GM23338 (cell line): ENCODE results near the gene HGFAC.

Experiments
- CREB1 ChIP-seq: fragments of 250-450 bp; sonication (Bioruptor Pico); IDR thresholded peaks from 2 replicates; pipeline ENCODE4 v1.5.0; 2020; ENCODE audit warnings: low read depth, mild to moderate bottlenecking, moderate library complexity
- EZH2 ChIP-seq: fragments of 200-600 bp; sonication (generic); IDR thresholded peaks from one replicate; pipeline ENCODE4 v1.8.0; 2017; ENCODE audit warnings: antibody characterized with exemption, mild to moderate bottlenecking, low read depth; ENCODE audit not compliant: unreplicated experiment
- EZH2phosphoT487 ChIP-seq: fragments of 200-600 bp; sonication (generic); IDR thresholded peaks from one replicate; pipeline ENCODE4 v1.8.1; 2018; ENCODE audit warnings: antibody characterized with exemption; ENCODE audit not compliant: unreplicated experiment
- NANOG ChIP-seq: IDR thresholded peaks from 2 replicates; pipeline ENCODE4 v1.6.1; 2016; ENCODE audit warnings: antibody characterized with exemption, borderline replicate concordance
- POLR2AphosphoS5 ChIP-seq: IDR thresholded peaks from 2 replicates; pipeline ENCODE4 v1.6.1; 2016; ENCODE audit warnings: antibody characterized with exemption, low read depth
- STAT1 ChIP-seq: IDR thresholded peaks from one replicate; pipeline ENCODE4 v1.6.1; 2016; ENCODE audit warnings: antibody characterized with exemption; ENCODE audit not compliant: unreplicated experiment
- TF ChIP-seq, protein P1 (sequence below), 2 experiments: fragments of 200-600 bp in 1 of 2; sonication (generic) in 1 of 2; conservative IDR thresholded peaks; 2 replicates each; pipeline versions ENCODE4 v1.5.1 to v1.6.1; 2016 to 2017; ENCODE audit warnings: antibody characterized with exemption in 2 of 2, low read depth in 2 of 2, mild to moderate bottlenecking in 2 of 2, moderate library complexity in 1 of 2
- TF ChIP-seq, protein P2 (sequence below): IDR thresholded peaks from one replicate; pipeline ENCODE4 v1.6.1; 2018; ENCODE audit warnings: antibody characterized with exemption; ENCODE audit not compliant: unreplicated experiment
- TF ChIP-seq, protein P3 (sequence below): IDR thresholded peaks from 2 replicates; pipeline ENCODE4 v1.6.1; 2016; ENCODE audit warnings: antibody characterized with exemption
- TF ChIP-seq, protein P4 (sequence below): fragments of 250-450 bp; sonication (Bioruptor Pico); IDR thresholded peaks from 2 replicates; pipeline ENCODE4 v1.5.0; 2020; ENCODE audit warnings: mild to moderate bottlenecking, moderate library complexity

DNA sequence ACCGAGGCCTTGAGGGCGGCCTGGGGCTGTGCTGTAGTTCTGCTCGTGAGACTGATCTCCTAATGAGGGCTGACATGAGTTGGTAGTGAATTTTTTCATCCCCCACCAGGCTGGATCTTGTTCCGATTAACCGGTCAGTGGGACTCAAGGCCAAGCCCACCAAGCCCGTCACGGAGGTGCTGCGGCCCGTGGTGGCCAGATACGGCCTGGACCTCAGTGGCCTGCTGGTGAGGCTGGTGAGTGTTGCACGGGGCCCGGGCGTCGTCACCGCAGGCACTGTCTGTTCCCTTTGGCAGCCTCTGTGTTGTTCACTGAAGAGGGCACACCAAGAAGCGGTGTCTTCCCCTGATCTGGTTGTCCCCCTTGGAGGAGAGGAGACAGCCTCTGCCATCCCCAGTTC, 18.4 kb upstream of the HGFAC start:
- TF ChIP-seq, protein P1, sequence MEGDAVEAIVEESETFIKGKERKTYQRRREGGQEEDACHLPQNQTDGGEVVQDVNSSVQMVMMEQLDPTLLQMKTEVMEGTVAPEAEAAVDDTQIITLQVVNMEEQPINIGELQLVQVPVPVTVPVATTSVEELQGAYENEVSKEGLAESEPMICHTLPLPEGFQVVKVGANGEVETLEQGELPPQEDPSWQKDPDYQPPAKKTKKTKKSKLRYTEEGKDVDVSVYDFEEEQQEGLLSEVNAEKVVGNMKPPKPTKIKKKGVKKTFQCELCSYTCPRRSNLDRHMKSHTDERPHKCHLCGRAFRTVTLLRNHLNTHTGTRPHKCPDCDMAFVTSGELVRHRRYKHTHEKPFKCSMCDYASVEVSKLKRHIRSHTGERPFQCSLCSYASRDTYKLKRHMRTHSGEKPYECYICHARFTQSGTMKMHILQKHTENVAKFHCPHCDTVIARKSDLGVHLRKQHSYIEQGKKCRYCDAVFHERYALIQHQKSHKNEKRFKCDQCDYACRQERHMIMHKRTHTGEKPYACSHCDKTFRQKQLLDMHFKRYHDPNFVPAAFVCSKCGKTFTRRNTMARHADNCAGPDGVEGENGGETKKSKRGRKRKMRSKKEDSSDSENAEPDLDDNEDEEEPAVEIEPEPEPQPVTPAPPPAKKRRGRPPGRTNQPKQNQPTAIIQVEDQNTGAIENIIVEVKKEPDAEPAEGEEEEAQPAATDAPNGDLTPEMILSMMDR (conservative IDR thresholded peaks at IDR 0.05; ENCODE audit: low read depth in 2 of 2) = no peak
- no peak for TF ChIP-seq POLR2AphosphoS5
- no peak for TF ChIP-seq EZH2
- TF ChIP-seq, protein P2, sequence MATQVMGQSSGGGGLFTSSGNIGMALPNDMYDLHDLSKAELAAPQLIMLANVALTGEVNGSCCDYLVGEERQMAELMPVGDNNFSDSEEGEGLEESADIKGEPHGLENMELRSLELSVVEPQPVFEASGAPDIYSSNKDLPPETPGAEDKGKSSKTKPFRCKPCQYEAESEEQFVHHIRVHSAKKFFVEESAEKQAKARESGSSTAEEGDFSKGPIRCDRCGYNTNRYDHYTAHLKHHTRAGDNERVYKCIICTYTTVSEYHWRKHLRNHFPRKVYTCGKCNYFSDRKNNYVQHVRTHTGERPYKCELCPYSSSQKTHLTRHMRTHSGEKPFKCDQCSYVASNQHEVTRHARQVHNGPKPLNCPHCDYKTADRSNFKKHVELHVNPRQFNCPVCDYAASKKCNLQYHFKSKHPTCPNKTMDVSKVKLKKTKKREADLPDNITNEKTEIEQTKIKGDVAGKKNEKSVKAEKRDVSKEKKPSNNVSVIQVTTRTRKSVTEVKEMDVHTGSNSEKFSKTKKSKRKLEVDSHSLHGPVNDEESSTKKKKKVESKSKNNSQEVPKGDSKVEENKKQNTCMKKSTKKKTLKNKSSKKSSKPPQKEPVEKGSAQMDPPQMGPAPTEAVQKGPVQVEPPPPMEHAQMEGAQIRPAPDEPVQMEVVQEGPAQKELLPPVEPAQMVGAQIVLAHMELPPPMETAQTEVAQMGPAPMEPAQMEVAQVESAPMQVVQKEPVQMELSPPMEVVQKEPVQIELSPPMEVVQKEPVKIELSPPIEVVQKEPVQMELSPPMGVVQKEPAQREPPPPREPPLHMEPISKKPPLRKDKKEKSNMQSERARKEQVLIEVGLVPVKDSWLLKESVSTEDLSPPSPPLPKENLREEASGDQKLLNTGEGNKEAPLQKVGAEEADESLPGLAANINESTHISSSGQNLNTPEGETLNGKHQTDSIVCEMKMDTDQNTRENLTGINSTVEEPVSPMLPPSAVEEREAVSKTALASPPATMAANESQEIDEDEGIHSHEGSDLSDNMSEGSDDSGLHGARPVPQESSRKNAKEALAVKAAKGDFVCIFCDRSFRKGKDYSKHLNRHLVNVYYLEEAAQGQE = no peak
- no peak for TF ChIP-seq NANOG
- TF ChIP-seq EZH2phosphoT487 = no peak
- TF ChIP-seq, protein P3, sequence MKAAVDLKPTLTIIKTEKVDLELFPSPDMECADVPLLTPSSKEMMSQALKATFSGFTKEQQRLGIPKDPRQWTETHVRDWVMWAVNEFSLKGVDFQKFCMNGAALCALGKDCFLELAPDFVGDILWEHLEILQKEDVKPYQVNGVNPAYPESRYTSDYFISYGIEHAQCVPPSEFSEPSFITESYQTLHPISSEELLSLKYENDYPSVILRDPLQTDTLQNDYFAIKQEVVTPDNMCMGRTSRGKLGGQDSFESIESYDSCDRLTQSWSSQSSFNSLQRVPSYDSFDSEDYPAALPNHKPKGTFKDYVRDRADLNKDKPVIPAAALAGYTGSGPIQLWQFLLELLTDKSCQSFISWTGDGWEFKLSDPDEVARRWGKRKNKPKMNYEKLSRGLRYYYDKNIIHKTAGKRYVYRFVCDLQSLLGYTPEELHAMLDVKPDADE = no peak
- TF ChIP-seq, protein P4, sequence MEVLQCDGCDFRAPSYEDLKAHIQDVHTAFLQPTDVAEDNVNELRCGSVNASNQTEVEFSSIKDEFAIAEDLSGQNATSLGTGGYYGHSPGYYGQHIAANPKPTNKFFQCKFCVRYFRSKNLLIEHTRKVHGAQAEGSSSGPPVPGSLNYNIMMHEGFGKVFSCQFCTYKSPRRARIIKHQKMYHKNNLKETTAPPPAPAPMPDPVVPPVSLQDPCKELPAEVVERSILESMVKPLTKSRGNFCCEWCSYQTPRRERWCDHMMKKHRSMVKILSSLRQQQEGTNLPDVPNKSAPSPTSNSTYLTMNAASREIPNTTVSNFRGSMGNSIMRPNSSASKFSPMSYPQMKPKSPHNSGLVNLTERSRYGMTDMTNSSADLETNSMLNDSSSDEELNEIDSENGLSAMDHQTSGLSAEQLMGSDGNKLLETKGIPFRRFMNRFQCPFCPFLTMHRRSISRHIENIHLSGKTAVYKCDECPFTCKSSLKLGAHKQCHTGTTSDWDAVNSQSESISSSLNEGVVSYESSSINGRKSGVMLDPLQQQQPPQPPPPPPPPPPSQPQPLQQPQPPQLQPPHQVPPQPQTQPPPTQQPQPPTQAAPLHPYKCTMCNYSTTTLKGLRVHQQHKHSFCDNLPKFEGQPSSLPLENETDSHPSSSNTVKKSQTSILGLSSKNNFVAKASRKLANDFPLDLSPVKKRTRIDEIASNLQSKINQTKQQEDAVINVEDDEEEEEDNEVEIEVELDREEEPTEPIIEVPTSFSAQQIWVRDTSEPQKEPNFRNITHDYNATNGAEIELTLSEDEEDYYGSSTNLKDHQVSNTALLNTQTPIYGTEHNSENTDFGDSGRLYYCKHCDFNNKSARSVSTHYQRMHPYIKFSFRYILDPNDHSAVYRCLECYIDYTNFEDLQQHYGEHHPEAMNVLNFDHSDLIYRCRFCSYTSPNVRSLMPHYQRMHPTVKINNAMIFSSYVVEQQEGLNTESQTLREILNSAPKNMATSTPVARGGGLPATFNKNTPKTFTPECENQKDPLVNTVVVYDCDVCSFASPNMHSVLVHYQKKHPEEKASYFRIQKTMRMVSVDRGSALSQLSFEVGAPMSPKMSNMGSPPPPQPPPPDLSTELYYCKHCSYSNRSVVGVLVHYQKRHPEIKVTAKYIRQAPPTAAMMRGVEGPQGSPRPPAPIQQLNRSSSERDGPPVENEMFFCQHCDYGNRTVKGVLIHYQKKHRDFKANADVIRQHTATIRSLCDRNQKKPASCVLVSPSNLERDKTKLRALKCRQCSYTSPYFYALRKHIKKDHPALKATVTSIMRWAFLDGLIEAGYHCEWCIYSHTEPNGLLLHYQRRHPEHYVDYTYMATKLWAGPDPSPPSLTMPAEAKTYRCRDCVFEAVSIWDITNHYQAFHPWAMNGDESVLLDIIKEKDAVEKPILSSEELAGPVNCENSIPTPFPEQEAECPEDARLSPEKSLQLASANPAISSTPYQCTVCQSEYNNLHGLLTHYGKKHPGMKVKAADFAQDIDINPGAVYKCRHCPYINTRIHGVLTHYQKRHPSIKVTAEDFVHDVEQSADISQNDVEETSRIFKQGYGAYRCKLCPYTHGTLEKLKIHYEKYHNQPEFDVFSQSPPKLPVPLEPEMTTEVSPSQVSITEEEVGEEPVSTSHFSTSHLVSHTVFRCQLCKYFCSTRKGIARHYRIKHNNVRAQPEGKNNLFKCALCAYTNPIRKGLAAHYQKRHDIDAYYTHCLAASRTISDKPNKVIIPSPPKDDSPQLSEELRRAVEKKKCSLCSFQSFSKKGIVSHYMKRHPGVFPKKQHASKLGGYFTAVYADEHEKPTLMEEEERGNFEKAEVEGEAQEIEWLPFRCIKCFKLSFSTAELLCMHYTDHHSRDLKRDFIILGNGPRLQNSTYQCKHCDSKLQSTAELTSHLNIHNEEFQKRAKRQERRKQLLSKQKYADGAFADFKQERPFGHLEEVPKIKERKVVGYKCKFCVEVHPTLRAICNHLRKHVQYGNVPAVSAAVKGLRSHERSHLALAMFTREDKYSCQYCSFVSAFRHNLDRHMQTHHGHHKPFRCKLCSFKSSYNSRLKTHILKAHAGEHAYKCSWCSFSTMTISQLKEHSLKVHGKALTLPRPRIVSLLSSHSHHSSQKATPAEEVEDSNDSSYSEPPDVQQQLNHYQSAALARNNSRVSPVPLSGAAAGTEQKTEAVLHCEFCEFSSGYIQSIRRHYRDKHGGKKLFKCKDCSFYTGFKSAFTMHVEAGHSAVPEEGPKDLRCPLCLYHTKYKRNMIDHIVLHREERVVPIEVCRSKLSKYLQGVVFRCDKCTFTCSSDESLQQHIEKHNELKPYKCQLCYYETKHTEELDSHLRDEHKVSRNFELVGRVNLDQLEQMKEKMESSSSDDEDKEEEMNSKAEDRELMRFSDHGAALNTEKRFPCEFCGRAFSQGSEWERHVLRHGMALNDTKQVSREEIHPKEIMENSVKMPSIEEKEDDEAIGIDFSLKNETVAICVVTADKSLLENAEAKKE (CRISPR knock-in tag) = no peak
- no peak for TF ChIP-seq STAT1
- no peak for TF ChIP-seq CREB1 (CRISPR knock-in tag)
